ENCODE data around the gene MRPS18B. TPM values are rescaled to one million over a fixed set of nuclear protein-coding genes. Genes with fewer than 3 reads are reported as not detected.
A peak's percentile ranks its signal among the peaks of the same experiment; 100 is the strongest.

The MRPS18B gene
- total RNA-seq, 4 donors from 2014 or later = 35.0 to 41.2 (median 36.7) TPM

GRCh38 chr6:30670760-30671527 lies 53.3 kb downstream of the MRPS18B start:
- H3K27ac ChIP-seq = no peak overlapping the region
- peaks cover 0 to 55% of the 10 kb centered on the region in 2 donors for H3K36me3 ChIP-seq
- 70 to 80% methylated on average over 20 to 23 of the region's 27 CpGs for whole genome bisulfite sequencing, 2 donors (ENCODE audit: low coverage in 1 of 2)
- no peaks in the 10 kb centered on the region for H3K27me3 ChIP-seq
- ATAC-seq = no peak
- H3K4me3 ChIP-seq = no peak overlapping the region
- no peaks in the 10 kb centered on the region for H3K9me3 ChIP-seq
- TF ChIP-seq EP300 (IDR thresholded peaks at IDR 0.05) (no peak), POLR2AphosphoS5 (IDR thresholded peaks at IDR 0.05) (no peak), POLR2A (IDR thresholded peaks at IDR 0.05) (no peak), CTCF (IDR thresholded peaks at IDR 0.05) (no peak)
- peaks cover 0 to 30% (median 13%) of the 10 kb centered on the region in 3 donors for H3K4me1 ChIP-seq

- TF ChIP-seq CTCF (IDR thresholded peaks at IDR 0.05) (peak in 3 of 4 experiments; percentile 83 to 94 (median 87)), POLR2AphosphoS5 (IDR thresholded peaks at IDR 0.05) (peak; percentile 90), POLR2A (IDR thresholded peaks at IDR 0.05) (peak in 1 of 2 donors; percentile 29), EP300 (IDR thresholded peaks at IDR 0.05) (no peak)
- Histone ChIP-seq H3K27me3 (no peaks in the 10 kb centered on the region), H3K4me1 (peaks cover 0 to 30% (median 13%) of the 10 kb centered on the region in 3 donors), H3K27ac (peak within 1 kb of the TSS; percentile 2 to 89 (median 85)), H3K4me3 (peak within 1 kb of the TSS; percentile 59 to 91), H3K36me3 (peaks cover 0 to 55% of the 10 kb centered on the region in 2 donors), H3K9me3 (no peaks in the 10 kb centered on the region)
- ATAC-seq = peak; percentile 93
- 0 to 3% methylated on average over 10 of the region's 57 CpGs for whole genome bisulfite sequencing, 2 donors (ENCODE audit: low coverage in 1 of 2)
Measured at GRCh38 chr6:30672445-30673253, 55.0 kb downstream of the MRPS18B start, which contains the start of gene DHX16. TSS of gene DHX16 (minus strand) at chr6:30673006. CDS start at chr6:30672841, 165 bp downstream.

Small RNA genes within 50 kb of the gene (small RNA-seq; reads per million reads assigned to genes)
- gene MIR877 = 4.0 to 6.8 (median 5.1) reads per million in 4 donors

Other genes with a start within 250 kb of the MRPS18B start
- gene HLA-E, start 128.3 kb upstream of the MRPS18B start, total RNA-seq = 100 to 1,000 TPM; 259 to 607 (median 482) TPM
- 10 to 100 TPM; 39.2 to 48.3 (median 42.4) TPM for gene GNL1, start 61.4 kb upstream of the MRPS18B start, total RNA-seq
- 10 to 100 TPM in 2 of 4 donors, 1 to 10 TPM in 2; 3.5 to 21.6 (median 7.9) TPM for gene PRR3, start 60.5 kb upstream of the MRPS18B start, total RNA-seq
- gene ABCF1, start 46.4 kb upstream of the MRPS18B start, total RNA-seq = 10 to 100 TPM; 42.8 to 63.6 (median 47.4) TPM
- 10 to 100 TPM; 26.7 to 50.4 (median 37.9) TPM for gene PPP1R10, start 597 bp upstream of the MRPS18B start, total RNA-seq
- 1 to 10 TPM in 3 of 4 donors, under 1 TPM in 1; 0.82 to 2.6 (median 2.1) TPM for gene ATAT1, start 9.0 kb downstream of the MRPS18B start, total RNA-seq
- gene C6orf136, start 29.3 kb downstream of the MRPS18B start, total RNA-seq = 10 to 100 TPM; 10.8 to 19.6 (median 16.6) TPM
- gene DHX16, start 55.2 kb downstream of the MRPS18B start, total RNA-seq = 10 to 100 TPM; 25.8 to 36.2 (median 31.4) TPM
- 10 to 100 TPM; 45.3 to 65.8 (median 56.6) TPM for gene PPP1R18, start 68.8 kb downstream of the MRPS18B start, total RNA-seq
- 1 to 10 TPM; 3.0 to 8.2 (median 6.0) TPM for gene NRM, start 73.1 kb downstream of the MRPS18B start, total RNA-seq
- gene MDC1, start 99.4 kb downstream of the MRPS18B start, total RNA-seq = 10 to 100 TPM in 3 of 4 donors, 1 to 10 TPM in 1; 9.8 to 16.7 (median 13.1) TPM
- 100 to 1,000 TPM; 184 to 351 (median 236) TPM for gene TUBB, start 102.5 kb downstream of the MRPS18B start, total RNA-seq
- gene FLOT1, start 124.8 kb downstream of the MRPS18B start, total RNA-seq = 100 to 1,000 TPM; 104 to 191 (median 152) TPM
- gene IER3, start 126.7 kb downstream of the MRPS18B start, total RNA-seq = 10 to 100 TPM in 3 of 4 donors, 1 to 10 TPM in 1; 5.6 to 31.9 (median 11.3) TPM

All from gastroesophageal sphincter (tissue), 4 donors.